A673 (cell line): ENCODE data around the gene HHLA2. TPM values are rescaled to one million over a fixed set of nuclear protein-coding genes. Genes with fewer than 3 reads are reported as not detected.

Source experiments
- BruUV-seq: library from RNA; stranded (reverse); fragments of 400-500 nt; replicated peaks from 2 replicates; lab custom pipeline; 2021; lab: Mats Ljungman, UMichigan
- CTCF ChIA-PET: fragments of 300-600 bp; sonication (Branson Sonifier 250); formaldehyde crosslinking; loops from one replicate; lab custom pipeline; 2022; ENCODE audit warnings: antibody characterized with exemption; lab: Charles Lee
- POLR2A ChIA-PET: fragments of 300-600 bp; sonication (Branson Sonifier 250); formaldehyde crosslinking; loops from one replicate; lab custom pipeline; 2022; ENCODE audit warnings: antibody characterized with exemption; ENCODE audit not compliant: low non-redundant PET; lab: Charles Lee
- DNase-seq: peaks from one replicate; pipeline ENCODE4 v3.0.0-alpha.2; 2015; ENCODE audit warnings: low spot score
- H3K27ac ChIP-seq: fragments of 200-600 bp; sonication (generic); 2 replicates; pipeline ENCODE4 v1.5.1; 2016; ENCODE audit warnings: mixed run types, low read depth, mild to moderate bottlenecking, mixed read lengths, antibody characterized with exemption, low read length; ENCODE audit not compliant: poor library complexity, severe bottlenecking
- H3K27me3 ChIP-seq: fragments of 200-600 bp; sonication (generic); replicated peaks from 2 replicates; pipeline ENCODE4 v1.6.1; 2017; ENCODE audit warnings: mixed run types, low read depth, mild to moderate bottlenecking, mixed read lengths, antibody characterized with exemption, low read length; ENCODE audit not compliant: insufficient read depth, poor library complexity
- H3K36me3 ChIP-seq: fragments of 200-600 bp; sonication (generic); 2 replicates; pipeline ENCODE4 v1.6.1; 2016; ENCODE audit warnings: mixed run types, mild to moderate bottlenecking, mixed read lengths, antibody characterized with exemption, low read length; ENCODE audit not compliant: insufficient read depth, poor library complexity, severe bottlenecking
- H3K4me1 ChIP-seq: fragments of 200-600 bp; sonication (generic); 2 replicates; pipeline ENCODE4 v1.6.1; 2017; ENCODE audit warnings: mixed run types, mild to moderate bottlenecking, mixed read lengths, antibody characterized with exemption, low read length; ENCODE audit not compliant: insufficient read depth, poor library complexity, severe bottlenecking
- H3K4me3 ChIP-seq: fragments of 200-600 bp; sonication (generic); 2 replicates; pipeline ENCODE4 v1.5.1; 2016; ENCODE audit warnings: low read depth, mixed run types, mild to moderate bottlenecking, mixed read lengths, low read length; ENCODE audit not compliant: poor library complexity, severe bottlenecking
- H3K9me3 ChIP-seq: fragments of 200-600 bp; sonication (generic); 2 replicates; pipeline ENCODE4 v1.6.1; 2016; ENCODE audit warnings: mixed run types, low read depth, mild to moderate bottlenecking, mixed read lengths, antibody characterized with exemption, low read length; ENCODE audit not compliant: poor library complexity, severe bottlenecking
- CTCF ChIP-seq: fragments of 300-800, 200-600 bp; sonication (generic); conservative IDR thresholded peaks from 2 replicates; pipeline ENCODE4 v1.5.1; 2017; ENCODE audit warnings: low read depth, mild to moderate bottlenecking, antibody characterized with exemption, low read length, moderate library complexity, mixed read lengths
- EZH2 ChIP-seq: fragments of 200-600 bp; sonication (generic); IDR thresholded peaks from 2 replicates; pipeline ENCODE4 v1.6.1; 2017; ENCODE audit warnings: borderline replicate concordance, low read depth, mild to moderate bottlenecking, mixed read lengths, antibody characterized with exemption, low read length; ENCODE audit not compliant: poor library complexity, severe bottlenecking
- intact Hi-C: fragments of 100-400 bp; cut with micrococcal nuclease; formaldehyde crosslinking; loops from one replicate; pipeline ENCODE4 v1.10.0; 2022; ENCODE audit not compliant: unreplicated experiment
- total RNA-seq: library from RNA; stranded (reverse); gene quantifications from 2 replicates; pipeline ENCODE4 v1.2.3, GENCODE V29; 2021

HHLA2 gene
- total RNA-seq, 1 experiment from 2014 or later, result not detected

- H3K9me3 ChIP-seq, result no peaks in the 10 kb centered on the region
- ChIA-PET CTCF (no interaction called here), POLR2A (no interaction called here)
- no peak for TF ChIP-seq EZH2
- no peak for TF ChIP-seq CTCF
- no TSS peak for BruUV-seq
- H3K27me3 ChIP-seq, result no peaks in the 10 kb centered on the region
- H3K4me3 ChIP-seq, result no peak overlapping the region
- H3K4me1 ChIP-seq, result no peaks in the 10 kb centered on the region
- no peak for DNase-seq
- H3K27ac ChIP-seq, result no peak overlapping the region
- H3K36me3 ChIP-seq, result no peaks in the 10 kb centered on the region
- intact Hi-C loops, result no loop called here
These were observed 50.2 kb downstream of the HHLA2 start for GRCh38 chr3:108346301-108347227.

GRCh38 chr3:108352176-108352575 is 55.8 kb downstream of the HHLA2 start:
- intact Hi-C loops, result no loop called here
- Histone ChIP-seq H3K9me3 (no peaks in the 10 kb centered on the region), H3K4me1 (no peaks in the 10 kb centered on the region), H3K4me3 (no peak overlapping the region), H3K27ac (no peak overlapping the region), H3K36me3 (no peaks in the 10 kb centered on the region), H3K27me3 (no peaks in the 10 kb centered on the region)
- TF ChIP-seq EZH2 (no peak), CTCF (no peak)
- DNase-seq, result no peak
- CTCF ChIA-PET, result no interaction called here
- POLR2A ChIA-PET, result no interaction called here
- no TSS peak for BruUV-seq

- Histone ChIP-seq H3K9me3 (no peaks in the 10 kb centered on the region), H3K4me3 (no peak overlapping the region), H3K27me3 (no peaks in the 10 kb centered on the region), H3K27ac (no peak overlapping the region), H3K4me1 (no peaks in the 10 kb centered on the region), H3K36me3 (no peaks in the 10 kb centered on the region)
- no peak for DNase-seq
- POLR2A ChIA-PET, result no interaction called here
- CTCF ChIA-PET, result no interaction called here
- no peak for TF ChIP-seq EZH2
- intact Hi-C loops, result no loop called here
- BruUV-seq, result no TSS peak
These were observed 58.2 kb downstream of the HHLA2 start for GRCh38 chr3:108354562-108354961.
